Activated CD4-positive, alpha-beta T cell treated with anti-CD3 and anti-CD28 coated beads, Interleukin-2, amount 10 ng/mL, durations not matched to agents 24 days and 14 days (primary cell): ENCODE results near the gene PRKCI. TPM values are rescaled to one million over a fixed set of nuclear protein-coding genes. Genes with fewer than 3 reads are reported as not detected.

Experiments used
- DNase-seq: peaks from one replicate; pipeline ENCODE4 v3.0.0; 2022
- H3K27ac Mint-ChIP-seq: one replicate; pipeline ENCODE4 v1.8.0; 2022; ENCODE audit warnings: mild to moderate bottlenecking, mixed read lengths
- H3K27me3 Mint-ChIP-seq: one replicate; pipeline ENCODE4 v1.8.0; 2022; ENCODE audit warnings: mixed read lengths
- H3K36me3 Mint-ChIP-seq: one replicate; pipeline ENCODE4 v1.8.0; 2022; ENCODE audit warnings: low read depth, mild to moderate bottlenecking, mixed read lengths
- H3K4me1 Mint-ChIP-seq: one replicate; pipeline ENCODE4 v1.8.0; 2021; ENCODE audit warnings: mixed read lengths
- H3K4me3 Mint-ChIP-seq: one replicate; pipeline ENCODE4 v1.8.0; 2022; ENCODE audit warnings: mild to moderate bottlenecking, moderate library complexity, mixed read lengths
- H3K9me3 Mint-ChIP-seq: one replicate; pipeline ENCODE4 v1.8.0; 2021; ENCODE audit warnings: mixed read lengths
- intact Hi-C: fragments of 100-400 bp; cut with micrococcal nuclease; formaldehyde crosslinking; loops from one replicate; pipeline ENCODE4 v1.15.1; 2023
- total RNA-seq: library from RNA; stranded (reverse); gene quantifications from 2 replicates; pipeline ENCODE4 v1.2.3, GENCODE V29; 2022

Gene PRKCI
- total RNA-seq, 1 donor from 2014 or later, result 19.7 TPM

DNA sequence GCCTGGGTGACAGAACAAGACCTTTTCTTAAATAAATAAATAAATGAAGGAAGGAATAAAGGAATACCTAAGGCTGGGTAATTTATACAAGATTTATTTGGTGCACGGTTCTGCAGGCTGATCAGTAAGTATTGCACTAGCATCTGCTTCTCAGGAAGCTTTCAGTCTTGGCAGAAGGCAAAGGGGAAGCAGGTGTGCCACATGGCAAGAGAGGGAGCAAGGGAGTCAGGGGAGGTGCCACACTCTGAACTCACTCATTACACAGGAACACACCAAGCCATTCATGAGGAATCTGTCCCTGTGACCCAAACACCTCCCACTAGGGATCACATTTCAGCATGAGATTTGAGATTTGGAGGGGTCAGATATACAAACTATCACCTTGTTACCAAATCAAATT is 56.4 kb downstream of the PRKCI start:
- Mint-ChIP-seq H3K36me3 (peaks cover 22% of the 10 kb centered on the region), H3K27me3 (no peaks in the 10 kb centered on the region), H3K9me3 (no peaks in the 10 kb centered on the region), H3K4me3 (no peak overlapping the region), H3K27ac (peak overlapping the region; percentile 27), H3K4me1 (peaks cover 19% of the 10 kb centered on the region)
- no peak for DNase-seq
- intact Hi-C loops, result loop anchor here (2.0 kb wide), 1 partner anchor 56 kb away; the partner anchor contains the start of gene PRKCI

DNA sequence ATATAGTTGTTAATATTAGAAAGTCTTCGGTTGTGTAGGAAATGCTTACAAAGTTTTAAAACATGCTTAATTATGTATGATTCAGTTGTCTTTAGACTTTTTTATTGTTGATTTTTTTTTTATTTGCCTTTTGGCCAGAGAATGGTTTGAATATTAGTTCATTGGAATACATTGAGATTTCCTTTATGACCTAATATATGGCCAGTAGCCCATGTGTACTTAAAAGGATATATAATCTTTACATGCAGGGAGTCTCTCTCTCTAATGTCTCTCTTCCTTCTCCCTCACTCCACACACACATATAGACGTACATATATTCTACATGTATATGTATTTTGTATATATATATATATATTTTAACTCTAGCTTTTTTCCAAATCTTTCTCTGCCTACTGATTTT is 68.0 kb downstream of the PRKCI start:
- no peaks in the 10 kb centered on the region for H3K27me3 Mint-ChIP-seq
- H3K4me3 Mint-ChIP-seq, result no peak overlapping the region
- DNase-seq, result no peak
- no peaks in the 10 kb centered on the region for H3K4me1 Mint-ChIP-seq
- peaks cover 8% of the 10 kb centered on the region for H3K36me3 Mint-ChIP-seq
- no peaks in the 10 kb centered on the region for H3K9me3 Mint-ChIP-seq
- intact Hi-C loops, result no loop called here
- no peak overlapping the region for H3K27ac Mint-ChIP-seq

DNA sequence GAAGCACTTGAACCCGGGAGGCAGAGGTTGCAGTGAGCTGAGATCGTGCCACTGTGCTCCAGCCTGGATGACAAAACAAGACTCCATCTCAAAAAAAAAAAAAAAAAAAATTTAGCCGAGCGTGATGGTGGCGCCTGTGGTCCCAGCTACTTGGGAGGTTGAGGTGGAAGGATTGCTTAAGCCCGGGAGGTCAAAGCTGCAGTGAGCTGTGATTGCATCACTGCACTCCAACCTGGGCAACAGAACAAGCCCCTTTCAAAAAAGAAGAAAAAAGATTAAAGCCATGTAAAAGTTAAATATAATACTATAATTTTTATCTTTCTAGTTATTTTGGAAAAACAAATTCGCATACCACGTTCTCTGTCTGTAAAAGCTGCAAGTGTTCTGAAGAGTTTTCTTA is 73.4 kb downstream of the PRKCI start:
- intact Hi-C loops, result no loop called here
- no peak for DNase-seq
- no peaks in the 10 kb centered on the region for H3K4me1 Mint-ChIP-seq
- no peaks in the 10 kb centered on the region for H3K27me3 Mint-ChIP-seq
- H3K9me3 Mint-ChIP-seq, result no peaks in the 10 kb centered on the region
- no peak overlapping the region for H3K27ac Mint-ChIP-seq
- H3K4me3 Mint-ChIP-seq, result no peak overlapping the region
- H3K36me3 Mint-ChIP-seq, result peaks cover 9% of the 10 kb centered on the region

DNA sequence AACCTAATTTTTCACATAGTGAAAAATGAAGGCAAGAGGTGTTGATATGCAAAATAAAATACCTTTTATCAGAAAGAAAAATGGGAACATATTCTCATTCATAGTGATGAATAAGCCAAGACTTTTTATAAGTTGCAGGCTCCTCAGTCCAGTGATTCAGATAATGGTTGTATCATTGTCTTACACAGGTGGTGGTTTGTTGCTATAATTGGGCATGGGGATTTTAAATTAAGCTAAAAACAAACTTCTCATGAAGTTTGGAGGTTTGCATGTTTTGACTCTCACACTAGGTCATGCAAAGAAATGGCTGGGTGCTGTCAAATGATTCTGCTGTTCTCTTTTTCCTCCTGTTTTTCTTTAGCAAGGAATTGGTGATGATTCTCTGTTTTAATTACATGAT is 74.5 kb downstream of the PRKCI start:
- no peaks in the 10 kb centered on the region for H3K27me3 Mint-ChIP-seq
- H3K4me1 Mint-ChIP-seq, result no peaks in the 10 kb centered on the region
- peaks cover 9% of the 10 kb centered on the region for H3K36me3 Mint-ChIP-seq
- H3K4me3 Mint-ChIP-seq, result no peak overlapping the region
- H3K27ac Mint-ChIP-seq, result no peak overlapping the region
- DNase-seq, result no peak
- H3K9me3 Mint-ChIP-seq, result no peaks in the 10 kb centered on the region
- intact Hi-C loops, result no loop called here

DNA sequence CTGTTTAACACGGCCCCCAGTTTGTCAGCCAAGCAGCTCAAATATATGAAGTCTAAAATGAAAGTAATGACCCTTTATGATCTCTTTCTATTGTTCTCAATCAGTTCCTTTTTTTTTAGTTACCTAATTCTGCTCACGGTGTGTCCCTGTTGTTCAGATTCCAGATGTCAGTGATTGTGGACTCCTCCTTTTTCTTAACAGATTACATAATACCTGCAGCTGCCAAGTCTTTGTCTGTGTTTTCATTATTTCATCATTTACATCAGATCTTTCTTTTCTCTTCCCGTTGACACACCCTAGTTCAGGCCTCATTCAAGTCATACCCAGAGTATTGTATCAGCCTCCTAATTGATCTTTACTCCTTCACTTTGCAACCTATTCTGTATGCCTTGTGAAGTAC is 79.2 kb downstream of the PRKCI start:
- Mint-ChIP-seq H3K4me3 (no peak overlapping the region), H3K27ac (no peak overlapping the region), H3K36me3 (peaks cover 11% of the 10 kb centered on the region), H3K4me1 (no peaks in the 10 kb centered on the region), H3K9me3 (no peaks in the 10 kb centered on the region), H3K27me3 (no peaks in the 10 kb centered on the region)
- DNase-seq, result no peak
- intact Hi-C loops, result no loop called here

DNA sequence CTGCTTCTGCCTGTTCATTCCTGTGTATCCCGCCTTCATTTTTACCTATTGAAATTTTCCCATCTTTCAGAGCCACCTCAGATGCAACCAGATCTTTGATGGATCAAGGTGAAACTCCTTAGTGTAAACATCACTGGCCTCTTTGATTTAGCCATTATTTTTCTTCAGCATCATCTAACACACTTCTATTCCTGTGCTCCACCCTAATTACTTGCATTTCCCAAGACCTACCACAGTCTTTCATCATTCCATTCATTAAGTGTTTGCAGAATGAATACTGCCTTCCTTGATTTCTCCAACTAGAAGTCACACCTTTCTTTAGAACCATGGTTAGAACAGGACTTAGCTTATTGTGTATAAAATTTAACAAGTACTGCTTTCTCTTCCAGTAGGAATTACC is 79.8 kb downstream of the PRKCI start:
- Mint-ChIP-seq H3K27ac (no peak overlapping the region), H3K4me1 (no peaks in the 10 kb centered on the region), H3K27me3 (no peaks in the 10 kb centered on the region), H3K4me3 (no peak overlapping the region), H3K36me3 (peaks cover 7% of the 10 kb centered on the region), H3K9me3 (no peaks in the 10 kb centered on the region)
- intact Hi-C loops, result no loop called here
- no peak for DNase-seq

DNA sequence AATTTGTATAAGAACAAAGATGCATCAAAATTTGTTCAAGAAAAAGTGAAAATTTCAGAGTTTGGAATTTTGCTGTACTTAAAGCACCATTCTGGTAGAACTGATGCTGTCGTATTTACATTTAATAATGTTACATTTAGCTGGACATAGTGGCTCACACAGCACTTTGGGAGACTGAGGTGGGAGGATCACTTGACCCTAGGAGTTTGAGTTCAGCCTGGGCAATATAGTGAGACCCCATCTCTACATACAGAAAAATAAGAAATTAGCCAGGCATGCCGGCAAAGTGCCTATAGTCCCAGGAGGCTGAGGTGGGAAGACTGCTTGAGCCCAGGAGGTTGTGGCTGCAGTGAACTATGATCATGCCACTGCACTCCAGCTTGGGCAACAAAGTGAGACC is 83.8 kb downstream of the PRKCI start:
- intact Hi-C loops, result no loop called here

DNA sequence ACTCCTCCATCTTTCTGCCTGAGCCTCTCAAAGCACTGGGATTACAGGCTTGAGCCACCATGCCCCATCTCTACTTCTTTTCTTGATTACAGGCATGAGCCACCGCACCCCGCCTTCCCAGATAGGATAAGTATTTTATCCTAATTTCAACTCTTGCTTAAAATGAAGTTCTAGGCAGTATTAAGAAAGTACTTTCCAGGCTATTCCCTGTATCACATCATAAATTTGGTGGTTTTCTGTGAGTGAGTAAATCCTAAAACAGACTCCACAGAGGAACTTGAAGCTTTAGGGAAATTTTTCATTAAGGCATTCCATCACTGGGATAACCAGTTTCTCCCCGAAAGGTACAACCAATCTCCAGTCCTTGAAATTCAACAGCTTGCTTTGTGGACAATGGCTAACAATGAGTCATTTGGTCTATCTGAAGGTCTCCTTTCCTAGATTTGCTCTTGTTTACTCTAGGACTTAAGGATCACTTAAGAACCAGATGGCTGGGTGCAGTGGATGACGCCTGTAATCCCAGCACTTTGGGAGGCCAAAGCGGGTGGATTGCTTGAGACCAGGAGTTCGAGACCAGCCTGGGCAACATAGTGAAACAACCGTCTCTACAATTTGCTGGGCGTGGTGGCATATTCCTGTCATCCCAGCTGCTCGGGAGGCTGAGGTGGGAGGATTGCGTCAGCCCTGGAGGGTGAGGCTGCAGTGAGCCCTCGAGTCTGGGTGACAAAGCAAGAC is 85.6 kb downstream of the PRKCI start:
- H3K4me1 Mint-ChIP-seq, result no peaks in the 10 kb centered on the region
- intact Hi-C loops, result no loop called here
- H3K27me3 Mint-ChIP-seq, result no peaks in the 10 kb centered on the region
- peaks cover 2% of the 10 kb centered on the region for H3K36me3 Mint-ChIP-seq
- DNase-seq, result no peak
- H3K27ac Mint-ChIP-seq, result no peak overlapping the region
- no peak overlapping the region for H3K4me3 Mint-ChIP-seq
- H3K9me3 Mint-ChIP-seq, result no peaks in the 10 kb centered on the region

More for the DNA sequence above, 83.8 kb downstream of the PRKCI start:
- H3K9me3 Mint-ChIP-seq, result no peaks in the 10 kb centered on the region
- peaks cover 5% of the 10 kb centered on the region for H3K36me3 Mint-ChIP-seq
- H3K4me1 Mint-ChIP-seq, result no peaks in the 10 kb centered on the region
- H3K4me3 Mint-ChIP-seq, result no peak overlapping the region
- no peaks in the 10 kb centered on the region for H3K27me3 Mint-ChIP-seq
- no peak for DNase-seq
- no peak overlapping the region for H3K27ac Mint-ChIP-seq

DNA sequence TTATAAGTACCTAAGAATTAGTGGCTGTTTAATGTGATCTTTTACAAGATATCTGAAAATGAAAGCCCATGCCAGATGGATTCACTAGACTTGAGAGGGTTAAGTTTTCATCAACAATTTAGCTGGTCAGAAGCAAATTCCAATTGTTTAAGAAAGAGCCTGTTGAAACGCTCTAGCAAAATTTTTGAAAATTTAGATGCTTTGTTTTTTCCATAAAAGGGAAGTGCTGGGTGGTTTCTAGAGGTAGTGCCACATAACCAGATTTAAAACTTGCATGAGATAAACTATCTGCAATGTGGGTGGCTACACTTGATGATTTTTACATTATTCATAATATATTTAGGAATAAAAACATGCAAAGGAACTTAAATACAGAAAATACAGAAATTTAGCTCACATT is 86.8 kb downstream of the PRKCI start:
- Mint-ChIP-seq H3K36me3 (peaks cover 2% of the 10 kb centered on the region), H3K4me1 (no peaks in the 10 kb centered on the region), H3K27me3 (no peaks in the 10 kb centered on the region), H3K9me3 (no peaks in the 10 kb centered on the region), H3K4me3 (no peak overlapping the region), H3K27ac (no peak overlapping the region)
- intact Hi-C loops, result no loop called here
- no peak for DNase-seq

DNA sequence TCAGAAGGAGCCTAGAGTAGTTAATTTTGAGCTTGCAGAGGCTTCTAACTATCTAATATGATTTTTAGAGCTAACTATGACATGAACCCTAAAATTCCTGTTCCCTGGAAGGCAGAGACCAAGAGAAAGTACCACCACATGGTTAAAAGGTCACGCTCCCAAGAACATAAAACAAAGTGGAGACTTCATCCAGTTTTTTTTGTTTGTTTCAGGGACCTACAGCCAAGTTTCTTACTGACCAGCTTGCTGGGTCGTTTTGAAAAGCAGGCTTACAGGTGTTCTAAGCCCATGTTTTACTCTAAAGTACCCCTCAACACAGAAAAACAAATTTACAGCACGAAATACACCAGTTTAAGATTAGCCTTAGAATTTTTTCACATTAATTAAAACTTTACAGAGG is 95.7 kb downstream of the PRKCI start:
- Mint-ChIP-seq H3K4me1 (no peaks in the 10 kb centered on the region), H3K9me3 (no peaks in the 10 kb centered on the region), H3K27me3 (peaks cover 7% of the 10 kb centered on the region), H3K27ac (no peak overlapping the region), H3K4me3 (no peak overlapping the region), H3K36me3 (no peaks in the 10 kb centered on the region)
- no peak for DNase-seq
- intact Hi-C loops, result no loop called here

DNA sequence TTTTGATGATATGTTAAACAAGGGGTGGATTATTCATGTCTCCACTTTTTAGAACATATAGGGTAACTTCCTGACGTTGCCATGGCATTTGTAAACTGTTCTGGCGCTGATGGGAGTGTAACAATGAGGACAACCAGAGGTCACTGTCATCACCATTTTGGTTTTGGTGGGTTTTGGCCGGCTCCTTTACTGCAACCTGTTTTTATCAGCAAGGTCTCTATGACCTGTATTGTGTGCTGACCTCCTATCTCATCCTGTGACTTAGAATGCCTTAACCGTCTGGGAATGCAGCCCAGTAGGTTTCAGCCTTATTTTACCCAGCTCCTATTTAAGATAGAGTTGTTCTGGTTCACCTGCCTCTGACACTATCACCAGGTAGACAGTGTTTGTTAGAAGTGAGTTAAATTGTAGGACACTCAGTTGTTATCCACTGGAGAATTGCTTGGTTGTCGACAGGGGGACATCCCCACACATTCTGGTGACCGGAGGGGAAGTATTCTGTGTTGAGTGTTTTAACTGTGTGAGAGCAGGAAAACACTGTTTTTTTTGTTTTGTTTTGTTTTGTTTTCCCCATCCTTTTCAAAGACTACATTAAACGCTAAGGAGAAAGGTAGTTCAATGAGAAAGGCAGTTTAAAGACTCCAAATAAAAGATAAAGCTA is 98.4 kb downstream of the PRKCI start:
- no peak for DNase-seq
- no peaks in the 10 kb centered on the region for H3K4me1 Mint-ChIP-seq
- no peak overlapping the region for H3K4me3 Mint-ChIP-seq
- no peak overlapping the region for H3K27ac Mint-ChIP-seq
- H3K36me3 Mint-ChIP-seq, result no peaks in the 10 kb centered on the region
- intact Hi-C loops, result no loop called here
- peaks cover 9% of the 10 kb centered on the region for H3K27me3 Mint-ChIP-seq
- no peaks in the 10 kb centered on the region for H3K9me3 Mint-ChIP-seq

DNA sequence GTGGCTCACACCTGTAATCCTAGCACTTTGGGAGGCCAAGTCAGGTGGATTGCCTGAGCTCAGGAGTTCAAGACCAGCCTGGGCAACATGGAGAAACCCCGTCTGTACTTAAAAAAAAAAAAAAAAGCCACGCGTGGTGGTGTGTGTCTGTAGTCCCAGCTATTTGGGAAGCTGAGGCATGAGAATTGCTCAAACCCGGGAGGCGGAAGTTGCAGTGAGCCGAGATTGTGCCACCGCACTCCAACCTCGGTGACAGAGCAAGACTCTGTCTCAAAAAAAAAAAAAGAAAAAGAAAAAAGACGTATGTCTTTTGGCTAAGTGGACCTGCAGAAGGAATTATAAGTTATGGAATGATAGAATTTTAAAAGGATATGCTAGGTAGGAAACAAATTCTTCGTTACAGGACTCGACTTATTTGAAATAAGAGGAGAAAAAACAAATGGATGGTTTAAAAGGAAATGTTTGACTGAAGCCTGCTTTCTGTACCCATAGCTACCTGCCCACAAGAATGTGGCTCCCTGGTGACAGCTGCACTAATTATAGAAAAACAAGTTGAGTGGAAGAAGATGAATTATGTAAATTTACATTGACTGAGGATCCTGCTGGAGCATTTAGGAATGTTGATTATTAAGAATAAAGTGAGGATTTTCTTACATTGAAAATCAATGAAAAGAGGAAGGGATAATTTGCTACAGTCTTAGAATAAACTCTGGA is 99.3 kb downstream of the PRKCI start:
- peaks cover 9% of the 10 kb centered on the region for H3K27me3 Mint-ChIP-seq
- no peaks in the 10 kb centered on the region for H3K9me3 Mint-ChIP-seq
- intact Hi-C loops, result no loop called here

DNA sequence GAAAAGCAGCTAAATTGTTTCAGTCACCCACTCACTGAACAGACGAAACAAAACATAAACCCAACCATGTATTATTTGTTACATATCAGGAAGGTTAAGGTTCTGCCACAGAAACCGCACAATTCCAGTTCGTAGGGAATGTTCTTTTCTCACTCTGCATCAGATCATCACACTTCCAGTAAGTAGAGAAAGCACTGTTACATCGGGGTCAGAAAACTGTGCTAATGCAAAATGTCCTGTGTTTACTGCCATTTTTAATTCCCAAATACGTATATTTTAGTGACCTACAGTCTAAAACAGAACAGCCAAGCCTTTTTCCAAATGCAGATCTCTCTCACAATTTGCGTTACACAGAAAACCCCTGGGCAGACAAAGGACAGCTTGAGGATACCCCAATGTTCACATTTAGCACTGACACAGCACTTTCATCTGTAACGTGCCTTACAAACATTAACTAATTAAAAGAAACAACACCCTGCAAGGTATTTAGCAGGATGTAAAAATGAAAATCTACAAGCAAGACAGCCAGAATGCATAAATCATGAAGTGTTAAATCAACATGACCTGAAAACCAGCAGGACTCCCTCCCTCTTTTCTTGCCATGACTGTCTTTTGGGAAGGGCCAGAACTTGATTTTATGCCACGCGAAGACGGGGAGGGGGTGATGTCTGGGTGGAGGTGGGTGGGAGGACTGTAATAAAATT is 100.5 kb downstream of the PRKCI start:
- intact Hi-C loops, result no loop called here
- Mint-ChIP-seq H3K9me3 (no peaks in the 10 kb centered on the region), H3K4me1 (no peaks in the 10 kb centered on the region), H3K27ac (no peak overlapping the region), H3K36me3 (no peaks in the 10 kb centered on the region), H3K4me3 (no peak overlapping the region), H3K27me3 (peaks cover 9% of the 10 kb centered on the region)
- DNase-seq, result no peak

More for the DNA sequence above, 99.3 kb downstream of the PRKCI start:
- no peak overlapping the region for H3K4me3 Mint-ChIP-seq
- no peak overlapping the region for H3K27ac Mint-ChIP-seq
- no peaks in the 10 kb centered on the region for H3K36me3 Mint-ChIP-seq
- DNase-seq, result no peak
- H3K4me1 Mint-ChIP-seq, result no peaks in the 10 kb centered on the region

DNA sequence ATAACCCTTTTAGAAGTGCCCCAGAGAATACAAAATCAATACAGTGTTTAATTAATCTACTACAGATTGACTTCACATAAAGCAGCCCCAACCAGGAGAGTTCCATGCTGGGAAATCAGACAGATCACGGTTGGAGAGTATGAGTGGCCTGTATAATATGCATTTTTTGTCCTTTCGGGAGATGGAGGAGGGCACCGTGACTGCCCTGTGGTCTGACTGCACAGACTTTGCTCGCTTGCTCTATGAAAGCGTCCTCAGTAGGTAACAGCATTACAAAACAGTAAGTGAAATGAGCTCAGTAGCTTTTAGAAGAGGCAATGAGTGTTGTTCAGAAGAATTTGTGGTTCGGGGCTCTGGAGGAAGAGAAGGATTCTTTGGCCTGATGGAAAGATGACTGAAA is 101.1 kb downstream of the PRKCI start:
- H3K4me3 Mint-ChIP-seq, result no peak overlapping the region
- H3K36me3 Mint-ChIP-seq, result no peaks in the 10 kb centered on the region
- no peaks in the 10 kb centered on the region for H3K4me1 Mint-ChIP-seq
- peaks cover 9% of the 10 kb centered on the region for H3K27me3 Mint-ChIP-seq
- H3K9me3 Mint-ChIP-seq, result no peaks in the 10 kb centered on the region
- no peak overlapping the region for H3K27ac Mint-ChIP-seq
- DNase-seq, result no peak
- intact Hi-C loops, result no loop called here
